HG02973 (cell line): Measurements from ENCODE around the gene DCDC1.

Experiments used
- ATAC-seq: cut with Tn5 transposase; IDR thresholded peaks from one replicate; pipeline ENCODE4 v1.9.1; 2021; ENCODE audit warnings: moderate library complexity; ENCODE audit not compliant: unreplicated experiment

Gene DCDC1

GRCh38 chr11:31369348-31370329 lies at the start of gene DCDC1, which contains the start of gene DNAJC24:
Gene DCDC1, minus strand, starts transcription at chr11:31369739. Its CDS starts 41,459 bp downstream, at chr11:31328280.
Gene DNAJC24, plus strand, starts transcription at chr11:31369860. Its CDS starts 889 bp downstream, at chr11:31370749.
- peak; percentile 99 for ATAC-seq

GRCh38 chr11:31419138-31419537 lies 49.6 kb upstream of the DCDC1 start:
- no peak for ATAC-seq

- ATAC-seq, result no peak
Measured at GRCh38 chr11:31417816-31418215, 48.3 kb upstream of the DCDC1 start.

- no peak for ATAC-seq
Measured at GRCh38 chr11:31417357-31417756, 47.8 kb upstream of the DCDC1 start.

- ATAC-seq, result no peak
Measured at GRCh38 chr11:31415435-31415834, 45.9 kb upstream of the DCDC1 start.

GRCh38 chr11:31414338-31414737 lies 44.8 kb upstream of the DCDC1 start:
- ATAC-seq, result no peak

- ATAC-seq, result no peak
Measured at GRCh38 chr11:31412946-31413345, 43.4 kb upstream of the DCDC1 start.

- no peak for ATAC-seq
Measured at GRCh38 chr11:31408201-31408600, 38.7 kb upstream of the DCDC1 start.

GRCh38 chr11:31404614-31405013 lies 35.1 kb upstream of the DCDC1 start:
- no peak for ATAC-seq

GRCh38 chr11:31397239-31397834 lies 27.8 kb upstream of the DCDC1 start:
- no peak for ATAC-seq

- ATAC-seq, result no peak
Measured at GRCh38 chr11:31387379-31387778, 17.8 kb upstream of the DCDC1 start.

- ATAC-seq, result no peak
Measured at GRCh38 chr11:31383116-31383515, 13.6 kb upstream of the DCDC1 start.

GRCh38 chr11:31375879-31376278 lies 6.3 kb upstream of the DCDC1 start:
- ATAC-seq, result no peak

- no peak for ATAC-seq
Measured at GRCh38 chr11:31366795-31367194, 2.7 kb downstream of the DCDC1 start.

GRCh38 chr11:31361743-31362142 lies 7.8 kb downstream of the DCDC1 start:
- ATAC-seq, result no peak

GRCh38 chr11:31355817-31356216 lies 13.7 kb downstream of the DCDC1 start:
- ATAC-seq, result no peak

GRCh38 chr11:31355131-31355530 lies 14.4 kb downstream of the DCDC1 start:
- no peak for ATAC-seq

- ATAC-seq, result no peak
Measured at GRCh38 chr11:31351168-31351567, 18.4 kb downstream of the DCDC1 start.

- ATAC-seq, result no peak
Measured at GRCh38 chr11:31340903-31341572, 28.5 kb downstream of the DCDC1 start.

- no peak for ATAC-seq
Measured at GRCh38 chr11:31337806-31338205, 31.7 kb downstream of the DCDC1 start.

- ATAC-seq, result no peak
Measured at GRCh38 chr11:31328697-31329096, 40.8 kb downstream of the DCDC1 start.
